DND-41 (cell line): Measurements from ENCODE around the gene BCAS2.

Experiments used
- ATAC-seq: fragments of 200-7000 bp; cut with Tn5 transposase; 3 replicates; pipeline ENCODE4 v1.9.1; 2021; ENCODE audit warnings: low read depth; ENCODE audit not compliant: insufficient read depth
- DNase-seq: peaks from one replicate; pipeline ENCODE4 v3.0.0-alpha.2; 2020
- H2AFZ ChIP-seq: 2 replicates; pipeline ENCODE4 v1.6.0; 2012; ENCODE audit warnings: low read depth, low read length
- H3K27ac ChIP-seq: 2 replicates; pipeline ENCODE4 v1.5.1; 2012; ENCODE audit warnings: low read length, inconsistent platforms
- H3K27me3 ChIP-seq: fragments of 200-600 bp; sonication (generic); 2 replicates; pipeline ENCODE4 v1.6.0; 2012; ENCODE audit warnings: low read length, mild to moderate bottlenecking, inconsistent platforms; ENCODE audit not compliant: insufficient read depth, poor library complexity
- H3K36me3 ChIP-seq: 2 replicates; pipeline ENCODE4 v1.5.1; 2012; ENCODE audit warnings: low read length, inconsistent platforms; ENCODE audit not compliant: insufficient read depth
- H3K4me1 ChIP-seq: 2 replicates; pipeline ENCODE4 v1.5.1; 2012; ENCODE audit warnings: mild to moderate bottlenecking, low read length; ENCODE audit not compliant: insufficient read depth
- H3K4me2 ChIP-seq: 2 replicates; pipeline ENCODE4 v1.6.0; 2012; ENCODE audit warnings: mild to moderate bottlenecking, moderate library complexity, low read length, inconsistent platforms; ENCODE audit not compliant: insufficient read depth
- H3K4me3 ChIP-seq, 2 experiments: fragments of 200-600 bp in 1 of 2; shearing (Covaris generic) in 1 of 2; 2 replicates each; pipeline ENCODE4 v1.5.1; 2012 to 2016; ENCODE audit warnings: inconsistent platforms in 2 of 2, low read length in 2 of 2, mild to moderate bottlenecking in 2 of 2, low read depth in 1 of 2, moderate library complexity in 1 of 2
- H3K79me2 ChIP-seq: 2 replicates; pipeline ENCODE4 v1.6.0; 2012; ENCODE audit warnings: low read length, inconsistent platforms; ENCODE audit not compliant: insufficient read depth
- H3K9ac ChIP-seq: 2 replicates; pipeline ENCODE4 v1.6.0; 2012; ENCODE audit warnings: low read depth, mild to moderate bottlenecking, inconsistent platforms, low read length, moderate library complexity
- H3K9me3 ChIP-seq: 2 replicates; pipeline ENCODE4 v1.5.1; 2012; ENCODE audit warnings: low read length, moderate library complexity, mild to moderate bottlenecking, inconsistent platforms; ENCODE audit not compliant: insufficient read depth, severe bottlenecking
- H4K20me1 ChIP-seq: 2 replicates; pipeline ENCODE4 v1.6.0; 2012; ENCODE audit warnings: low read length; ENCODE audit not compliant: insufficient read depth
- EZH2 ChIP-seq: IDR thresholded peaks from 3 replicates; pipeline ENCODE4 v1.6.1; 2012; ENCODE audit warnings: borderline replicate concordance, low read depth, mild to moderate bottlenecking, moderate library complexity, low read length, inconsistent platforms; ENCODE audit not compliant: severe bottlenecking
- TF ChIP-seq, protein P1 (sequence below): IDR thresholded peaks from 2 replicates; pipeline ENCODE4 v1.5.1; 2012; ENCODE audit warnings: borderline replicate concordance, low read length, moderate library complexity, mild to moderate bottlenecking; ENCODE audit not compliant: poor library complexity, severe bottlenecking; ENCODE audit errors: extremely low read depth

Gene BCAS2

DNA sequence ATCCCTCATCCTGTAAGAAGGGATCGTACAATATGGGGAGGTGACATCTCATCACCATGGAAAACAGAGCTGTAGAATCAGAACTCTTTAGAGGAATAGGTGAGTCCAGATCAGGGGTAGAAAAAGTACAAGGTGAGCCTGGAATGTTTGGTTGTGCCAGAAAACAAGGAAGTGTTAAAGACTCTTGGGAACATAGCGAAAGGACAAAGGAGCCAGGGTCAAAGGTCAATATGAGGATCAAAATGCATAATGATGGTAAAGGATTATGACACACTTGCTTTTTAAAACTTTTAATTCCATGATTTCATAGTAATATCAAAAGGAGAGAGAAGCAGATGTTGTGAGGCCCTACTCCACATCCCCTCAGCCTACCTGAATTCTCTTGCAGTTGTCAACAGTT is 51.2 kb downstream of the BCAS2 start:
- no peak for DNase-seq
- Histone ChIP-seq H4K20me1 (no peaks in the 10 kb centered on the region), H3K9me3 (no peaks in the 10 kb centered on the region), H3K9ac (no peak overlapping the region), H3K27ac (no peak overlapping the region), H3K4me3 (no peak overlapping the region), H3K4me2 (no peak overlapping the region), H3K4me1 (no peaks in the 10 kb centered on the region), H3K36me3 (no peaks in the 10 kb centered on the region), H3K79me2 (no peaks in the 10 kb centered on the region), H3K27me3 (no peaks in the 10 kb centered on the region), H2AFZ (no peak overlapping the region)
- no peak for ATAC-seq
- TF ChIP-seq, protein P1, sequence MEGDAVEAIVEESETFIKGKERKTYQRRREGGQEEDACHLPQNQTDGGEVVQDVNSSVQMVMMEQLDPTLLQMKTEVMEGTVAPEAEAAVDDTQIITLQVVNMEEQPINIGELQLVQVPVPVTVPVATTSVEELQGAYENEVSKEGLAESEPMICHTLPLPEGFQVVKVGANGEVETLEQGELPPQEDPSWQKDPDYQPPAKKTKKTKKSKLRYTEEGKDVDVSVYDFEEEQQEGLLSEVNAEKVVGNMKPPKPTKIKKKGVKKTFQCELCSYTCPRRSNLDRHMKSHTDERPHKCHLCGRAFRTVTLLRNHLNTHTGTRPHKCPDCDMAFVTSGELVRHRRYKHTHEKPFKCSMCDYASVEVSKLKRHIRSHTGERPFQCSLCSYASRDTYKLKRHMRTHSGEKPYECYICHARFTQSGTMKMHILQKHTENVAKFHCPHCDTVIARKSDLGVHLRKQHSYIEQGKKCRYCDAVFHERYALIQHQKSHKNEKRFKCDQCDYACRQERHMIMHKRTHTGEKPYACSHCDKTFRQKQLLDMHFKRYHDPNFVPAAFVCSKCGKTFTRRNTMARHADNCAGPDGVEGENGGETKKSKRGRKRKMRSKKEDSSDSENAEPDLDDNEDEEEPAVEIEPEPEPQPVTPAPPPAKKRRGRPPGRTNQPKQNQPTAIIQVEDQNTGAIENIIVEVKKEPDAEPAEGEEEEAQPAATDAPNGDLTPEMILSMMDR = no peak
- TF ChIP-seq EZH2 = no peak

DNA sequence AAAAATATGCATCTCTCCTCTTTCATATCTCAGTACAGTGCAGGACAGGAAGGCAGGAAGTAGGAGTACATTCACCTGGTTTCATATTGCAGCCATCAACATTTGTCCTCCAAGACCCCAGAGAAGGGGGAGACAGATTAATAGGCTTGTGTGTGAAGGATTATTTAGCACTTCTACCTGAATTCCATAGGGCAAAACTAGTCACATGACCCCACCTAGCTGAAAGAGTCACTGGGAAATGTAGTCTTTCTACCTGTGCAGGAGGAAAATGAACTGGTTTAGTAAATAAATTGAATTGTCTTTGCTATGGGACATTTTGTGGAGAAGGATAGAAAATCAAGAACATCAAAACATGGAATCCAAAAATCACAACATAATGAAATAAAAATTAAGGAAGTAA is 56.5 kb downstream of the BCAS2 start:
- H3K4me2 ChIP-seq = no peak overlapping the region
- H2AFZ ChIP-seq = peak overlapping the region; percentile 12; the same call in 1 of the 2 replicates
- H3K36me3 ChIP-seq = no peaks in the 10 kb centered on the region
- TF ChIP-seq, protein P1 = no peak
- TF ChIP-seq EZH2 = no peak
- H3K27ac ChIP-seq = no peak overlapping the region
- no peaks in the 10 kb centered on the region for H3K27me3 ChIP-seq
- no peaks in the 10 kb centered on the region for H3K4me1 ChIP-seq
- H3K9me3 ChIP-seq = no peaks in the 10 kb centered on the region
- no peaks in the 10 kb centered on the region for H4K20me1 ChIP-seq
- H3K4me3 ChIP-seq = no peak overlapping the region
- H3K9ac ChIP-seq = no peak overlapping the region
- ATAC-seq (no peak; the same call in 2 of the 3 replicates), DNase-seq (no peak)
- no peaks in the 10 kb centered on the region for H3K79me2 ChIP-seq

DNA sequence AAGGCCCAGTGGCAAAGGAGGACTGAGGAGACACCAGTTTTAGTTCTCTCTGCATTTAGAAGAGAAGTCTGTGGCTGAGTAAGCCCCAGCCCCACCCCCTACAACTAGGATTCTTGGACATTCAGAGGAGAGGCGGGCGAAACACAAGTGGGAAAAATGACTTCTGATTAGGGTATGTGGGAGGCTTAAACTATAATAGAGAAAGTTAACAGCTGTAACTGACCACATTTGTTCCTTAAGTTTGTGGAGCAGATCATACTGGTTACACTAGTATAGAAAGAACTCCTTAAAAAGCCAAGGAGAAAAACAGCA is 59.2 kb downstream of the BCAS2 start:
- Histone ChIP-seq H3K4me2 (no peak overlapping the region), H3K9me3 (no peaks in the 10 kb centered on the region), H3K79me2 (no peaks in the 10 kb centered on the region), H3K27me3 (no peaks in the 10 kb centered on the region), H3K4me3 (no peak overlapping the region), H3K36me3 (no peaks in the 10 kb centered on the region), H3K4me1 (no peaks in the 10 kb centered on the region), H4K20me1 (no peaks in the 10 kb centered on the region), H2AFZ (no peak overlapping the region), H3K27ac (no peak overlapping the region), H3K9ac (no peak overlapping the region)
- ATAC-seq (no peak), DNase-seq (no peak)
- no peak for TF ChIP-seq EZH2
- TF ChIP-seq, protein P1 = no peak
